ENCODE data around the gene ROR1. TPM values are rescaled to one million over a fixed set of nuclear protein-coding genes. Genes with fewer than 3 reads are reported as not detected.

ROR1 gene
- total RNA-seq, 4 donors from 2014 or later: 0.73 to 2.6 (median 1.4) TPM

- intact Hi-C loops (cut with DNase I): no loop called here
- TF ChIP-seq CTCF (IDR thresholded peaks at IDR 0.05) (no peak), POLR2A (IDR thresholded peaks at IDR 0.05) (no peak)
- H3K9me3 ChIP-seq: no peaks in the 10 kb centered on the region
- no peak overlapping the region for H3K27ac ChIP-seq
- 68 to 69% methylated on average over 2 of the region's 2 CpGs for WGBS, 2 donors
- no peaks in the 10 kb centered on the region for H3K4me1 ChIP-seq
- H3K36me3 ChIP-seq: no peaks in the 10 kb centered on the region
- H3K27me3 ChIP-seq: no peaks in the 10 kb centered on the region
- no peak for DNase-seq
- H3K4me3 ChIP-seq (replicated peaks in 1 of 3): no peak overlapping the region
Observed at GRCh38 chr1:63991685-63992084, 217.9 kb downstream of the ROR1 start.

GRCh38 chr1:64000021-64000420, 226.2 kb downstream of the ROR1 start:
- Histone ChIP-seq H3K9me3 (no peaks in the 10 kb centered on the region), H3K4me1 (no peaks in the 10 kb centered on the region), H3K36me3 (no peaks in the 10 kb centered on the region), H3K27me3 (no peaks in the 10 kb centered on the region), H3K4me3 (replicated peaks in 1 of 3) (no peak overlapping the region), H3K27ac (no peak overlapping the region)
- 74% methylated on average over 3 of the region's 3 CpGs for WGBS, 2 donors
- no peak for TF ChIP-seq POLR2A (IDR thresholded peaks at IDR 0.05)
- no peak for TF ChIP-seq CTCF (IDR thresholded peaks at IDR 0.05)
- intact Hi-C loops (cut with DNase I): no loop called here
- no peak for DNase-seq

- no peak for TF ChIP-seq CTCF (IDR thresholded peaks at IDR 0.05)
- TF ChIP-seq POLR2A (IDR thresholded peaks at IDR 0.05): no peak
- Histone ChIP-seq H3K27ac (no peak overlapping the region), H3K27me3 (no peaks in the 10 kb centered on the region), H3K36me3 (no peaks in the 10 kb centered on the region), H3K4me3 (replicated peaks in 1 of 3) (no peak overlapping the region), H3K9me3 (no peaks in the 10 kb centered on the region), H3K4me1 (peaks cover 0 to under 1% of the 10 kb centered on the region in 2 donors)
- intact Hi-C loops (cut with DNase I): no loop called here
- no peak for DNase-seq
- 81 to 82% methylated on average over 2 of the region's 2 CpGs for WGBS, 2 donors
Observed at GRCh38 chr1:64001038-64001437, 227.2 kb downstream of the ROR1 start.

GRCh38 chr1:64004451-64005025, 230.7 kb downstream of the ROR1 start:
- 86 to 94% methylated on average over 7 to 8 of the region's 8 CpGs for WGBS, 2 donors
- Histone ChIP-seq H3K4me1 (peaks cover 0 to 7% of the 10 kb centered on the region in 2 donors), H3K27ac (no peak overlapping the region), H3K27me3 (no peaks in the 10 kb centered on the region), H3K4me3 (replicated peaks in 1 of 3) (no peak overlapping the region), H3K9me3 (no peaks in the 10 kb centered on the region), H3K36me3 (no peaks in the 10 kb centered on the region)
- no peak for DNase-seq
- TF ChIP-seq POLR2A (IDR thresholded peaks at IDR 0.05): no peak
- no peak for TF ChIP-seq CTCF (IDR thresholded peaks at IDR 0.05)
- intact Hi-C loops (cut with DNase I): no loop called here

GRCh38 chr1:64005801-64006200, 232.0 kb downstream of the ROR1 start:
- H3K36me3 ChIP-seq: no peaks in the 10 kb centered on the region
- H3K4me3 ChIP-seq (replicated peaks in 1 of 3): no peak overlapping the region
- H3K4me1 ChIP-seq: peaks cover 0 to 7% of the 10 kb centered on the region in 2 donors
- no peaks in the 10 kb centered on the region for H3K27me3 ChIP-seq
- intact Hi-C loops (cut with DNase I): no loop called here
- no peak overlapping the region for H3K27ac ChIP-seq
- TF ChIP-seq POLR2A (IDR thresholded peaks at IDR 0.05): no peak
- TF ChIP-seq CTCF (IDR thresholded peaks at IDR 0.05): no peak
- H3K9me3 ChIP-seq: no peaks in the 10 kb centered on the region
- DNase-seq: no peak
- WGBS, 2 donors: 54 to 66% methylated on average over 3 of the region's 3 CpGs

All from thyroid gland (tissue), 4 donors.